A673 (cell line): ENCODE measurements around the gene GRIK3.

ENCODE experiments used
- CTCF ChIP-seq: fragments of 300-800, 200-600 bp; sonication (generic); conservative IDR thresholded peaks from 2 replicates; pipeline ENCODE4 v1.5.1; 2017; ENCODE audit warnings: low read depth, mild to moderate bottlenecking, antibody characterized with exemption, low read length, moderate library complexity, mixed read lengths
- EZH2 ChIP-seq: fragments of 200-600 bp; sonication (generic); IDR thresholded peaks from 2 replicates; pipeline ENCODE4 v1.6.1; 2017; ENCODE audit warnings: borderline replicate concordance, low read depth, mild to moderate bottlenecking, mixed read lengths, antibody characterized with exemption, low read length; ENCODE audit not compliant: poor library complexity, severe bottlenecking

GRCh38 chr1:36783475-36783874, 250.8 kb downstream of the GRIK3 start:
- TF ChIP-seq CTCF (no peak), EZH2 (no peak)
